ENCODE data around the gene PES1.

DNA sequence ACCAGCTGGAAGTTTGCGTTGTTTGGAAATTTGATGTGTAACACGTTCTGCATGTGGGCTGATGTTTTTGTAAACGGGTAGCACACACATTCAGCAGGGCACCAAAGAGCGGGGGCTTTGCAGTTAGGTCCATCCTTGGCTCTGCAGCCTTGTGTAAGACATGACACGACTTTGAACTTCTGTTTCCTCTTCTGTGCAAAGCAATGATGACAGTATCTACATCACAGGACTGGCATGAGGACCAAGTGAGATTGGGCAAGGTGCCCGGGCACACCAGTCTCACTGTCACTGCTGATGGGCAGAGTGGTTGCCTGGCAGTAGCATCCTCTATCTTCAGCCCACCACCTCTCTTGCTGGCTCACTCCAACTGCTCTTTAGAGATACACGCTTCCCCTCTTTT is 18.6 kb upstream of the PES1 start:
- TF ChIP-seq FOXM1 (IDR thresholded peaks at IDR 0.05; ENCODE audit: borderline replicate concordance, low read depth): no peak
- TF ChIP-seq NFIC (IDR thresholded peaks at IDR 0.05): no peak
- no peak for TF ChIP-seq ZBTB7A (IDR thresholded peaks at IDR 0.05; ENCODE audit: low read depth)
- TF ChIP-seq, protein P1, sequence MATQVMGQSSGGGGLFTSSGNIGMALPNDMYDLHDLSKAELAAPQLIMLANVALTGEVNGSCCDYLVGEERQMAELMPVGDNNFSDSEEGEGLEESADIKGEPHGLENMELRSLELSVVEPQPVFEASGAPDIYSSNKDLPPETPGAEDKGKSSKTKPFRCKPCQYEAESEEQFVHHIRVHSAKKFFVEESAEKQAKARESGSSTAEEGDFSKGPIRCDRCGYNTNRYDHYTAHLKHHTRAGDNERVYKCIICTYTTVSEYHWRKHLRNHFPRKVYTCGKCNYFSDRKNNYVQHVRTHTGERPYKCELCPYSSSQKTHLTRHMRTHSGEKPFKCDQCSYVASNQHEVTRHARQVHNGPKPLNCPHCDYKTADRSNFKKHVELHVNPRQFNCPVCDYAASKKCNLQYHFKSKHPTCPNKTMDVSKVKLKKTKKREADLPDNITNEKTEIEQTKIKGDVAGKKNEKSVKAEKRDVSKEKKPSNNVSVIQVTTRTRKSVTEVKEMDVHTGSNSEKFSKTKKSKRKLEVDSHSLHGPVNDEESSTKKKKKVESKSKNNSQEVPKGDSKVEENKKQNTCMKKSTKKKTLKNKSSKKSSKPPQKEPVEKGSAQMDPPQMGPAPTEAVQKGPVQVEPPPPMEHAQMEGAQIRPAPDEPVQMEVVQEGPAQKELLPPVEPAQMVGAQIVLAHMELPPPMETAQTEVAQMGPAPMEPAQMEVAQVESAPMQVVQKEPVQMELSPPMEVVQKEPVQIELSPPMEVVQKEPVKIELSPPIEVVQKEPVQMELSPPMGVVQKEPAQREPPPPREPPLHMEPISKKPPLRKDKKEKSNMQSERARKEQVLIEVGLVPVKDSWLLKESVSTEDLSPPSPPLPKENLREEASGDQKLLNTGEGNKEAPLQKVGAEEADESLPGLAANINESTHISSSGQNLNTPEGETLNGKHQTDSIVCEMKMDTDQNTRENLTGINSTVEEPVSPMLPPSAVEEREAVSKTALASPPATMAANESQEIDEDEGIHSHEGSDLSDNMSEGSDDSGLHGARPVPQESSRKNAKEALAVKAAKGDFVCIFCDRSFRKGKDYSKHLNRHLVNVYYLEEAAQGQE (IDR thresholded peaks at IDR 0.05; ENCODE audit: low read depth): no peak
- TF ChIP-seq TCF12 (IDR thresholded peaks at IDR 0.05; ENCODE audit: low read depth): no peak
- TF ChIP-seq CEBPB (IDR thresholded peaks at IDR 0.05): no peak

All from Ishikawa (cell line).